Measurements from ENCODE around the gene ICA1.
A peak's percentile ranks its signal among the peaks of the same experiment; 100 is the strongest.

The ICA1 gene

GRCh38 chr7:8200316-8200715, 61.7 kb downstream of the ICA1 start:
- DNase-seq (ENCODE audit: low spot score), result no peak

- DNase-seq (ENCODE audit: low spot score), result no peak
Measured at GRCh38 chr7:8197994-8198698, 63.8 kb downstream of the ICA1 start.

GRCh38 chr7:8192897-8193296, 69.1 kb downstream of the ICA1 start:
- no peak for DNase-seq (ENCODE audit: low spot score)

- DNase-seq (ENCODE audit: low spot score), result peak; percentile 27
Measured at GRCh38 chr7:8190119-8190895, 71.7 kb downstream of the ICA1 start.

GRCh38 chr7:8189625-8190024, 72.3 kb downstream of the ICA1 start:
- DNase-seq (ENCODE audit: low spot score), result no peak

DNA sequence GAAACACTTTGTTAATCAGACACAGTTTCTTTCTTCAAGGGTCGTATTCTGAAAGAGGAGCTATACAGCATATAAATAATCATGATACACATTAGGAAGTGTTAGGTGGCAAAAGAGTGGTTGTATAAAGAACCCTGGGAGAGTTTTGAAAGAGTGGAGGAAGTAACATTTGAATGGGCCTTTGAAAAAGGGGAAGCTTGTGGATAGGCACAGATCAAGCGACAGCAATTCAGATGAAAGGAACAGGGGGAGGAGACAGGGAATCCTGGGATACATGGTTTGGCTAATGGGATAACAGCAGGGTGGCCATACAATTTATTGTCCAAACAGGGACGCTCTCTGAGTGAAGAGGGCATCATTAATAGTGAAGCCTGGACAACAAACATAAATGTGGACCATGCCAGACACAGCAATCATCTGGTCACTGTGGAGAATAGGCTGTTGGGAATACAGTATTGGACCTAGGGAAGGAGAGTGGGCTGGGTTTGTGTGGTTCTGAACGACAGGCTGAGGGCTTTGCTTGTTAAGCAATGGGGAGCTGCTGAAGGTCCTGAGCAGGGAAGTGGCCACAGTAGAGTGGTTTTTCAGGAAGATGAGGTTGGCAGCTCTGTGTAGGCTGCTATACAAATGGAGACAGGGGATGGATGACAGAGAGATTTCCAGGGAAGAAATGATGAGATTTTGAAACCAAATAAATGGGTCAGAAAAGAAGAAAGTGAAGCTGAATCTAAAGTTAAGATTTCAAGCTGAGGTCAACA, 75.9 kb downstream of the ICA1 start:
- no peak for DNase-seq (ENCODE audit: low spot score)

DNA sequence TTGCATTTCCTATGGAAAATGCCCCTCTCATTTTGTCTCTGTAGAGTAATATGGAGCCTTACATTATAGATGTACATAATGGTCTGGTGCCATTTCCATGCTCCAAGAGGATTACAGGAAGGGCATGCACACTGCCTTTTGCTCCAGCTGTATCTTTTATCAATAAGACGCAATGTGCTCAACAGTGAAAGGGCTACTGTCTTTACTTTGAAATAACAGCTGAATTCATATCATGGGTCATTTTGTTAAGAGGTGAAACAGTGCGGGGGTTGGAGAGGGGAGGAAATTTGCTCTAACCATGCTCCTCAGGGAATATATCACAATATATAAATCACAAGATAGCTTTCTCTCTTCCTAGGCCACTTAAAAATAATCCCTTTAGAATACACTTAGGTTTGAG, 77.7 kb downstream of the ICA1 start:
- DNase-seq (ENCODE audit: low spot score), result no peak

- no peak for DNase-seq (ENCODE audit: low spot score)
Measured at GRCh38 chr7:8179486-8179885, 82.5 kb downstream of the ICA1 start.

GRCh38 chr7:8178353-8178752, 83.6 kb downstream of the ICA1 start:
- DNase-seq (ENCODE audit: low spot score), result no peak

DNA sequence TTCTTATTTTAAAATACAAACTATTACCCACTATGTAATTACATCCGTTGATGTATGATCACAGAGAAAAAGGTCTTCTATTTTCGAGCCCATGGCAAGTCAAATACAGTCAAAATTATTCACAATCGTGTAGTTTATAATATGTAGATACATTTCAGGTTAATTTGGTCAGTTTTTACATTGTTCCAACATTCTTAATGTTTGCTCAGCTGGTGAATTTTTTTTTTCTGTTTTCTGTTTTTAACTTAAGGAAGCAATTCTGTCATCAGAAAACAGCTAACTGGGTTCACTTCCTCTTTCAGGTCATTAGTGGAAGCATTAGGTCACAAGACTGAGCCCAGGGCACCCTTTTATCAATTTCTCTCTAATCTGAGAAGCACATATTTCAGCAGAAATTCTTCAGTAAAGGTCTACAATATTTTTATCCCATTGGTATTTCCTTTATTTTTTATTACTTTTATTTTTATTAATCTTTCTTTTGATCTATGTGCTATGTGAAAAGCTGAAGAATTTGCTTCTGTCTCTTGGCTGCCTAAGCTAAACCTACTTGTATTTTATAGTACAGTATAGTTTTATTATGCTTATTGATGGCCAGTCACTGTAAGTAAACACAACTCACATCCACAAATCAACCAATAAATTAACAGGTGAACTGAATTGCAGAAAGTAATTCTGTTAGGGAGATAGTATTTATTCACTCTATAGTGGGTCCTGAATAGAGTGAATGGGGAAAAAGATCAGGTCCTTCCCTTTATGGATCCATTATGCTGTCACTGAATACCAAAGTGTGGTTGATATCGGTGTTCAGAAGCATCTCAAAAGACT, 84.6 kb downstream of the ICA1 start:
- no peak for DNase-seq (ENCODE audit: low spot score)

DNA sequence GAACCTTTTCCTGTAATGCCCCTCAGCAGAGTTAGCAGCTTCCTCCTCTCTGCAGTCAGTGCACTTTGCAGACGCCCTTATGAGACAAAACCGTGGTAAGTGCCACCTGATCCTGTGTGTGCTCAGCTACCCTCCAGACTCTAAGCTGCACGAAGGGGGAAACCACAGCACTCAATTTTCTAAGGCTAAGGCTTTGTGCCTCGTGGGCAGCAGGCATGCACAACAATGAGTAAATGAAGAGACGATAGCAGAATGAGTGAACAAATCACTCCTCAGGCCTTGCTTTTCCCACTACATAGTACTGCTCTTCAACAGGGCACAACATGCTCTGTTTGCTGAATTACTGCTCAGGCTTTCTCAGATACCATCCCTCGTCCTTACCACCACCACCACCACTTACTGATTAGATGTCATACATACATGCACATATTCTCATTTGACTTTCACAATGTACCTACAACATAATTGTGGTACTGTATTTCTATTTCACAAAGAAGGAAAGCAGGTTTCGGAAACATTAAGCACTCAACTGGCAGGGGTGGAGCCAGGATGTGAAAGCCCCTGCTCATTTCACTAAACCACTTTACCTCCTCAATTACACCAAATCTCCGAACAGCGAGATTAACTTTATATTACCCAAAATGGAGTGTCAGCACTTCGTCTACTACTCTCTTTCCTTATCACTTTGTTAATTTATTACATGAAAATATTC, 85.4 kb downstream of the ICA1 start:
- no peak for DNase-seq (ENCODE audit: low spot score)

DNA sequence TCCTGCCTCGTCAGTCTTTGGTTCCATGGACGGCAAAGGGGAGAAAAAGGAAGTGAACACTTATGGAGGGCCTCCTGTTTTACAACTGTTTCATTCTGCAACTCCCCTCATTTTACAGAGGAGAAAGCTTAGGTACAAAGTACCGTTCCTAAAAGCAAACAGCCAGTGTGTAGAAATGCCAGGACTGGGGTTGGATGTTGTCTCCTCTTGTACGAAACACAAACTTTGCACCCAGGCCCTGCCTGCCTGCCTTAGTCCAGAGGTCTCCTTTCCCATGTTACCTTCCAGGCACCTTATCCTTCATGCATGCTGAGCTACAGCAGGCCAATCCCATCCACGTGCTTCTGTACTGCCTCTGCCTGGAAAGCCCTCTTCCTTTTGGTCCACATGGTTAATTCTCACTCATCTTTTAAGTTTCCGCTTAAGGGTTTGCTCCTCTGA, 86.0 kb downstream of the ICA1 start:
- DNase-seq (ENCODE audit: low spot score), result no peak

DNA sequence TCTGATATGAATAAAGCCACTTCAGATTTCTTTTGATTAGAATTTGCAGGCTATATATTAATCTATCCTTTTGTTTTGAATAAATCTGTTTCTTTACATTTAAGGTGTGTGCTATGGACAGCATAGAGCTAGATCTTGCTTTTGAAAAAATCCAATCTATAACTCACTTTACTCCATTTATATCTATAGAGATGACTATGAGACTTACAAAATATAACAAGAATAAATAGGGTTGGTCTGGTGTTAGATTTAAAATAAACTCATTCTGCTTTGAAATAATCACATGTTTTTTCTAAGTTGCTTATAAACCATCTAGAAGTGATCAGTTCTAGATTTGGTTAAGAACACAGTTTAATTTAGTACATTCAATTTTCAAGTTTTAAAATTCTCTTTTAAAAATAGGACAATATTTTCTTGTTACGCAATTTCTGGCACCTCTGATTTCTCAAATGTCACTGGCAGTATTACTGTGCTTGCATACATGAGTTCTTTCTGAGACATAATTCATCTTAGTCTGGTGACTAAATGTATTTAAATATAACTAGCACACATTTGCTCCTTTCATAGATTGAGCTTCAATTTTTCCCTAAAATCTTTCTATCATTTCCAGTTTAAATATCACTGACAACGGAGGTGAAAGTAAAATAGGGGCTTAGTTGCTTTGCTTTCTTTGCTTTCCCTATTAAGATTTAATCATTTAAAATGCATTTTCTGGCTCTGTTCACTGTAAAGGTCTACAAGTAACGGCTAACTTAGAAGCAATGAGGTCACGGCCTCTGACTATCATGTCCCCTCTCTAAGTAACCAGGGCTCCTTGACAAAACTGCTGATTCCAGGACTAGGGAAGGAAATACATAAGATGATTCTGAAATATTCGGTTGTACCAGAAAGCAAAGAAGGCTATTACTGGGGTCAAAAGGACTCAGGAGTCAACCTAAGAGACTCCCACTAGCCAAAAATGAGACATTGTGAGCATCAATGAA, 89.3 kb downstream of the ICA1 start:
- DNase-seq (ENCODE audit: low spot score), result no peak

DNA sequence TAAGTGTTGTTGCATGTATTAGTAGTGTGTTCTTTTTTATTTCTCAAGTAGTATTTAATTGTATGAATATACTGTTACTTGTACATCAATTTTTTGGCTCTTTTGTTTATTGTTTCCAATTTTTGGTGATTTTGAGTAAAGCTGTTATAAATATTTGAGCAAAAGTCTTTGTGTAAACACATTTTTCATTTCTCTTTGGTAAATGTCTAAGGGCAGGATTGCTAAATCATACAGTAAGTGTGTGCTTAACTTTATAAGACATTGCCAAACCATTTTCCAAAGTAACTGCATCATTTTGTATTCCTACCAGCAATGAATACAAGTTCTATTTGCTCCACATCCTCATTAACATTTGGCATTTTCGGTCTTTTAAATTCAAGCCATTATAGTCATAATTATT, 92.8 kb downstream of the ICA1 start:
- no peak for DNase-seq (ENCODE audit: low spot score)

DNA sequence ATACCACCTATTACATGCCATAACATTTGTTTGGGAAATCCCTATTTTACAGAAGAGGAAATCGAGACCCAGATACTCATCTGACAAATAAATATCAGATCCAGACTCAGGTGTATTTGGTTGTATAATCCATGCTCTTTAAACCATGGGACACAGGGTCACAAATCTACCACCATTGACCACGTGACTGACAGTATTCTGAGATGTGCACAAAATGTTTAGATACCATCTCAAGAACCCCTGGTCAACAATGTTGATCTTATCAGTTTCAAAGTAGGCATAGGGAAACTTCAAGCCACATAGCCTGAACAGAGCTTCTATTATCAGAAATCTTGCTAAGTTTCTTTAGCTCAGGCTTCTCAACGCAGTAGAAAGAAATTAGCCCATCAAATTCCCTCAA, 93.6 kb downstream of the ICA1 start:
- no peak for DNase-seq (ENCODE audit: low spot score)

GRCh38 chr7:8165150-8165549, 96.8 kb downstream of the ICA1 start:
- no peak for DNase-seq (ENCODE audit: low spot score)

DNA sequence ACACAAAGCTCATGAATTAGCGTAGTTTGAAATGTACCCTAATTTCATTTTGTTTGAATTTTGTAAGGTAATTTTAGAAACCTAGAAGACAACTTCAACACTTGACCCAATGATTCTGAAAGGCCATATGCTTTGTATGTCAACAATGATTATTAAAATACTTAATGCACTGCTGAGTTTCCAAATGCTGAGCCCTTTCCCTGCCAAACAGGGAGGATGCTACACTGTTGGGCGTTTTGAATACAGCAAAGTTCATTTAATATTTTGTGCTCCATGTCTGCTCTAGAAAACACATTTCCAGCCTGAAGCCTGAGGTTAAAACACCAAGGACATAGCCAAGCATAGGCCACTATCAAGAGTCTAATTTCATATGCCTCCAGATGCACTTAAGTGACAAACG, 99.8 kb downstream of the ICA1 start:
- DNase-seq (ENCODE audit: low spot score), result no peak

DNA sequence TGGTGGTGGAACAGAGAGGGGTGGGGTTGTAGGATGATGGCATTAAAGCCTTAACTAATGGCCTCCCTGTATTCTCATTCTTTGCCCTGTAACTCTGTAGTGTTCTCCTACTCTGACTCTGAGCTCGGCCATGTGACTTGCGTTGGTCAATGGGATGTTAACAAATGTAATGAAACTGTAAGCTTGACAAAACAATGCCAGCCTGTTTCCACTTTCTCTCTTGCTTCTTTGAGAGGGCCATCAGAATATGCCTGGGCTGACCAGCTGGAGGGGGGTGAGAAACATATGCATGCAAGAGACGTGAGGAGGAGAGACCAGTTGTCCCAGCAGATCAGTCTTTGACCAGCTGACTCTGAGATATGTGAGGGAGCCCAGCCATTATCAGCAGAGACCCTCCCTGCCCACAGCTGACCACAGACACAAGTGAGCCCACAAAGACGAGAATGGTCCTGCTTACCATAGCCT, 100.6 kb downstream of the ICA1 start:
- no peak for DNase-seq (ENCODE audit: low spot score)

- no peak for DNase-seq (ENCODE audit: low spot score)
Measured at GRCh38 chr7:8160779-8161345, 101.1 kb downstream of the ICA1 start.

DNA sequence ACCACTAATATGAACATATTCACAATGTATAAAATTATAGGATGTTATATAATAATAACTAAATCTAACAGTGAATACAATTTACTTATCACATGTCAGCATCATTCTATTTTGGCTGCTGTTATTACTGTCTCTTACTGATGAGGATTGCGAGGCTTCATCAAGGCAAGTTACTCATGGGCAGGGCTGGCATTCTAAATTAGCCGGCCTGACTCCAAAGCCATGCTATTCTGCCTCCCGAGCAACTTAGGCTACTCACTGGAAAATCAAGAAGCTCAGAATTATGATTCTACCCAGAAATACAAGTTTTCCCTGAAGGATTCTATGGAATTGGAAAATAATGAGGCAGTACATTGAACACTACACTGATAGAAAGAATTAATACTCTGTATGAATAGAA, 101.7 kb downstream of the ICA1 start:
- no peak for DNase-seq (ENCODE audit: low spot score)

Data from LoVo (cell line).